HCT116 (cell line): ENCODE results near the gene PLEKHH2. TPM values are rescaled to one million over a fixed set of nuclear protein-coding genes. Genes with fewer than 3 reads are reported as not detected.

Source experiments
- ATAC-seq: fragments of 200-7000 bp; cut with Tn5 transposase; 2 replicates; pipeline ENCODE4 v1.9.1; 2020; ENCODE audit warnings: mild to moderate bottlenecking, moderate library complexity
- BruUV-seq: library from RNA; stranded (reverse); fragments of 400-500 nt; replicated peaks from 2 replicates; lab custom pipeline; 2021; lab: Mats Ljungman, UMichigan
- CTCF ChIA-PET: fragments of 300-600 bp; sonication (Branson Sonifier 250); formaldehyde crosslinking; loops from one replicate; lab custom pipeline; 2021; ENCODE audit warnings: antibody characterized with exemption; lab: Charles Lee
- POLR2A ChIA-PET: fragments of 300-600, 350-600 bp; sonication (Branson Sonifier 250); formaldehyde crosslinking; loops from one replicate; lab custom pipeline; 2021; ENCODE audit warnings: antibody characterized with exemption; lab: Charles Lee
- RAD21 ChIA-PET, 2 experiments: fragments of 300-600 bp; sonication (Branson Sonifier 250); formaldehyde crosslinking; loops; one replicate each; lab custom pipeline; 2023; ENCODE audit warnings: low total read pairs in 2 of 2; ENCODE audit not compliant: uncharacterized antibody in 2 of 2, unreplicated experiment in 2 of 2, low non-redundant PET in 1 of 2; lab: Charles Lee
- DNase-seq: peaks from one replicate; pipeline ENCODE4 v3.0.0-alpha.2; 2010; ENCODE audit warnings: low read depth, low spot score
- H2AFZ ChIP-seq: fragments of 200-600 bp; shearing (Covaris generic), sonication (generic); 2 replicates; pipeline ENCODE4 v1.6.1; 2017; ENCODE audit warnings: low read depth, mixed run types, mixed read lengths, antibody characterized with exemption, low read length; ENCODE audit not compliant: poor library complexity, severe bottlenecking
- H3K27ac ChIP-seq: 2 replicates; pipeline ENCODE4 v1.5.1; 2012; ENCODE audit warnings: low read depth, low read length
- H3K27me3 ChIP-seq: fragments of 200-600 bp; sonication (generic); 2 replicates; pipeline ENCODE4 v1.6.1; 2016; ENCODE audit warnings: mixed run types, low read length, mixed read lengths; ENCODE audit not compliant: insufficient read depth
- H3K36me3 ChIP-seq, 2 experiments: fragments of 200-500 bp in 1 of 2; fragments of 200-600 bp in 1 of 2; sonication (Bioruptor generic) in 1 of 2; sonication (generic) in 1 of 2; 2 replicates each; pipeline versions ENCODE4 v1.5.1 to v1.6.1; 2014 to 2016; ENCODE audit warnings: low read length in 2 of 2, inconsistent platforms in 1 of 2, mixed read lengths in 1 of 2, mixed run types in 1 of 2; ENCODE audit not compliant: insufficient read depth in 2 of 2, control insufficient read depth in 1 of 2
- H3K4me1 ChIP-seq, 2 experiments: fragments of 200-600 bp in 1 of 2; sonication (generic) in 1 of 2; 2 replicates each; pipeline versions ENCODE4 v1.5.1 to v1.6.1; 2012 to 2017; ENCODE audit warnings: low read length in 2 of 2, inconsistent platforms in 1 of 2, mild to moderate bottlenecking in 1 of 2, mixed read lengths in 1 of 2, mixed run types in 1 of 2, moderate library complexity in 1 of 2; ENCODE audit not compliant: insufficient read depth in 2 of 2, control insufficient read depth in 1 of 2
- H3K4me2 ChIP-seq: fragments of 200-600 bp; sonication (generic); 2 replicates; pipeline ENCODE4 v1.6.1; 2017; ENCODE audit warnings: mixed run types, low read length, mixed read lengths
- H3K4me3 ChIP-seq, 2 experiments: fragments of 200-600 bp in 1 of 2; sonication (generic) in 1 of 2; replicated peaks in 1 of 2; 2 replicates each; pipeline ENCODE4 v1.5.1; 2011 to 2016; ENCODE audit warnings: low read length in 2 of 2, control low read depth in 1 of 2, low read depth in 1 of 2, mild to moderate bottlenecking in 1 of 2, mixed read lengths in 1 of 2, mixed run types in 1 of 2
- H3K79me2 ChIP-seq: fragments of 200-600 bp; sonication (generic); 2 replicates; pipeline ENCODE4 v1.6.1; 2017; ENCODE audit warnings: mild to moderate bottlenecking, mixed run types, low read length, moderate library complexity, mixed read lengths; ENCODE audit not compliant: insufficient read depth
- H3K9ac ChIP-seq: fragments of 200-600 bp; sonication (generic); 2 replicates; pipeline ENCODE4 v1.6.1; 2016; ENCODE audit warnings: low read length, mixed read lengths
- H3K9me2 ChIP-seq: fragments of 200-600 bp; sonication (generic), shearing (Covaris generic); 2 replicates; pipeline ENCODE4 v1.6.1; 2017; ENCODE audit warnings: mixed run types, mild to moderate bottlenecking, moderate library complexity; ENCODE audit not compliant: insufficient read depth
- H3K9me3 ChIP-seq, 2 experiments: fragments of 200-500 bp in 1 of 2; fragments of 200-600 bp in 1 of 2; sonication (Bioruptor generic) in 1 of 2; sonication (generic) in 1 of 2; 2 replicates each; pipeline ENCODE4 v1.6.1; 2014 to 2017; ENCODE audit warnings: low read length in 2 of 2, mixed read lengths in 2 of 2, inconsistent platforms in 1 of 2, low read depth in 1 of 2, mild to moderate bottlenecking in 1 of 2, mixed run types in 1 of 2, moderate library complexity in 1 of 2; ENCODE audit not compliant: control insufficient read depth in 1 of 2, insufficient read depth in 1 of 2
- H4K20me1 ChIP-seq: fragments of 200-600 bp; sonication (generic), shearing (Covaris generic); 2 replicates; pipeline ENCODE4 v1.6.1; 2017; ENCODE audit warnings: mixed run types, mild to moderate bottlenecking, moderate library complexity; ENCODE audit not compliant: insufficient read depth
- ATF3 ChIP-seq: IDR thresholded peaks from 2 replicates; pipeline ENCODE4 v1.6.1; 2012
- CTCF ChIP-seq, 3 experiments: fragments of 200-600 bp in 1 of 3; sonication (generic) in 1 of 3; IDR thresholded peaks in 2 of 3; conservative IDR thresholded peaks in 1 of 3; 2 replicates each; pipeline ENCODE4 v1.5.1; 2012 to 2017; ENCODE audit warnings: low read depth in 2 of 3, low read length in 2 of 3, antibody characterized with exemption in 1 of 3, borderline replicate concordance in 1 of 3, control low read depth in 1 of 3, mild to moderate bottlenecking in 1 of 3, mixed read lengths in 1 of 3, mixed run types in 1 of 3, moderate library complexity in 1 of 3; ENCODE audit not compliant: insufficient read depth in 1 of 3
- ELF1 ChIP-seq: IDR thresholded peaks from 2 replicates; pipeline ENCODE4 v1.6.1; 2012; ENCODE audit warnings: low read depth, borderline replicate concordance
- EZH2 ChIP-seq: fragments of 200-600 bp; sonication (generic); IDR thresholded peaks from 2 replicates; pipeline ENCODE4 v1.6.1; 2017; ENCODE audit warnings: antibody characterized with exemption, mixed run types
- MAX ChIP-seq: IDR thresholded peaks from 2 replicates; pipeline ENCODE4 v1.6.1; 2012
- RAD21 ChIP-seq: IDR thresholded peaks from 2 replicates; pipeline ENCODE4 v1.6.1; 2012; ENCODE audit warnings: low read depth, mild to moderate bottlenecking
- SRF ChIP-seq: IDR thresholded peaks from 2 replicates; pipeline ENCODE4 v1.6.1; 2012; ENCODE audit warnings: low read depth
- YY1 ChIP-seq: IDR thresholded peaks from 2 replicates; pipeline ENCODE4 v1.6.1; 2011; ENCODE audit warnings: low read length, low read depth, moderate library complexity, mild to moderate bottlenecking; ENCODE audit not compliant: insufficient replicate concordance; ENCODE audit errors: extremely low read depth
- intact Hi-C: fragments of 100-400 bp; cut with micrococcal nuclease; formaldehyde crosslinking; loops from 2 replicates; pipeline ENCODE4 v1.10.0; 2022
- total RNA-seq: library from RNA; stranded (reverse); gene quantifications from one replicate; pipeline ENCODE4 v1.2.1, GENCODE V29; 2021; ENCODE audit not compliant: unreplicated experiment

PLEKHH2 gene
- total RNA-seq, 1 experiment from 2014 or later = 7.8 TPM

GRCh38 chr2:43643680-43644079, 6.6 kb downstream of the PLEKHH2 start:
- POLR2A ChIA-PET = no interaction called here
- Histone ChIP-seq H3K4me3 (no peak overlapping the region), H3K9me2 (no peaks in the 10 kb centered on the region), H3K27me3 (no peaks in the 10 kb centered on the region), H3K9me3 (no peaks in the 10 kb centered on the region)
- no peak for DNase-seq
- intact Hi-C loops = no loop called here
- BruUV-seq = no TSS peak
- TF ChIP-seq SRF (no peak), EZH2 (no peak), ELF1 (no peak), RAD21 (no peak), YY1 (no peak), CTCF (IDR thresholded peaks at IDR 0.05 in 2 of 3, conservative IDR thresholded peaks at IDR 0.05 in 1 of 3; ENCODE audit: borderline replicate concordance in 1 of 3, insufficient read depth in 1 of 3, low read depth in 2 of 3, low read length in 2 of 3) (no peak)
- TF ChIP-seq, all 23 proteins: peak for 0
- Histone ChIP-seq H3K4me2 (no peak overlapping the region), H2AFZ (no peak overlapping the region), H3K4me1 (no peaks in the 10 kb centered on the region), H3K79me2 (no peaks in the 10 kb centered on the region), H3K27ac (no peak overlapping the region), H3K36me3 (no peaks in the 10 kb centered on the region), H3K9ac (no peak overlapping the region), H4K20me1 (no peaks in the 10 kb centered on the region)
- RAD21 ChIA-PET = no interaction called here
- ATAC-seq = no peak
- CTCF ChIA-PET = no interaction called here

- Histone ChIP-seq H3K27ac (no peak overlapping the region), H3K4me2 (no peak overlapping the region), H3K79me2 (no peaks in the 10 kb centered on the region), H3K4me1 (no peaks in the 10 kb centered on the region), H3K27me3 (no peaks in the 10 kb centered on the region), H2AFZ (no peak overlapping the region), H4K20me1 (no peaks in the 10 kb centered on the region), H3K9me3 (no peaks in the 10 kb centered on the region), H3K4me3 (no peak overlapping the region), H3K9me2 (no peaks in the 10 kb centered on the region), H3K36me3 (no peaks in the 10 kb centered on the region), H3K9ac (no peak overlapping the region)
- ChIA-PET CTCF (no interaction called here), POLR2A (no interaction called here), RAD21 (no interaction called here)
- no peak for DNase-seq
- intact Hi-C loops = no loop called here
- no TSS peak for BruUV-seq
- ATAC-seq = no peak
- TF ChIP-seq ATF3 (no peak), MAX (no peak), RAD21 (no peak), CTCF (IDR thresholded peaks at IDR 0.05 in 2 of 3, conservative IDR thresholded peaks at IDR 0.05 in 1 of 3; ENCODE audit: borderline replicate concordance in 1 of 3, insufficient read depth in 1 of 3, low read depth in 2 of 3, low read length in 2 of 3) (no peak)
These were observed 12.1 kb downstream of the PLEKHH2 start for GRCh38 chr2:43648994-43649701.
